Tibial nerve (tissue), 3 donors: Measurements from ENCODE around the gene TMPRSS6.

ENCODE experiments used
- CTCF ChIP-seq, 5 experiments: fragments of 200-600 bp in 3 of 5; fragments of 450-650 bp in 2 of 5; sonication (generic) in 3 of 5; IDR thresholded peaks; one replicate each; pipeline ENCODE4 v1.5.1; 2016 to 2019; ENCODE audit warnings: antibody characterized with exemption in 5 of 5, mild to moderate bottlenecking in 3 of 5, moderate library complexity in 2 of 5
- POLR2A ChIP-seq, 2 donors: fragments of 450-650 bp; IDR thresholded peaks; one replicate each; pipeline ENCODE4 v1.6.1; 2017; ENCODE audit warnings: antibody characterized with exemption in 2 of 2, mild to moderate bottlenecking in 2 of 2, moderate library complexity in 2 of 2

GRCh38 chr22:37058917-37059701 lies 50.4 kb downstream of the TMPRSS6 start:
- TF ChIP-seq CTCF (IDR thresholded peaks at IDR 0.05) (no peak), POLR2A (IDR thresholded peaks at IDR 0.05) (no peak)
